ENCODE data around the gene TMEM181.
"Not testable (repeated sequence)": the region's sequence is repeated elsewhere in the genome, so short reads cannot be mapped to it uniquely, and the experiment has no call there.

TMEM181 gene

DNA sequence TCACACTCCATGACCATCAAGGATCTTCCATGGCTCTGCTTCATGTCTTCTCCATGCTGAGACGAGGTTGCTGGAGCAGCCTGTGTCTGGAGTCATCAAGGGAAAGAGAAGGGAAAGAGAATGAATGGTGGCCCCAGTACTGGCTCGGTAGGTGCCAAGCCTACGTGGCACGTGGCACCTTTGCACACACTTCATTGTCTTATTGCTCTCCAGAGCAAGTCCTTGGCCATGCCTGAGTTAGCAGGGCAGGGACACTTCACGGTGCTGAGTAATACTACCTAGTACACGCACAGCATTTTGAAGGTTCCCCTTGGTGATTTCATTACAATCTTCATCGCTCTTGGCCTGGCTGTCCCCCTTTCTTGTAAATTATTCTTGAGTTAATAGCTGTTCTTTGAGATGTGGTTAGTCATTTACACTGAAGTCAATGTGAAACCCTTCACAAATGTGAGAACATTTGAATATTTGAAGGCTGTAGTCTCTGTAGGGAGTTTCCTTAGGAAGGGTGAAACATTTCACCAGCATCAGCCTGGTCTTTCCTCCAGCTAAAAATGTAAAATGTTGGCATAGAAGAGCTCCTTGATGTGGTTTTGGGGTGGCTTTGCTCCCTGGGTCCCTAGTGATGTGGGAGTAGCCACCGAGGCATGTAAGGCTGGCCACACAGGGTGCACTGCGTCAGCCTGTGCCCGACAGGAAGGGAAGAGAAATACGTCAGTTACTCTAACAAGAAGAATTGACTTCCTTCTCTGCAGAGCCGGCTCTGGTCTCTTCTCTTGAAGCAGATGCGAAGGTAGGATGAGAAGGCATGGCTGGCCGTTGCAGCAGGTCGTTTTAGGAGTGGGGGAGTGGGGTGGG, 89.6 kb downstream of the TMEM181 start, which contains the start of gene SYTL3:
TSS of gene SYTL3 (plus strand) at position 766 of the 855 bp plus-strand sequence. CDS start 13,215 bp downstream, outside the sequence.
- peaks cover 7% of the 10 kb centered on the region for H3K27me3 Mint-ChIP-seq
- H3K27ac Mint-ChIP-seq, result peak within 1 kb of the TSS; percentile 98
- peak; percentile 81 for DNase-seq
- ATAC-seq, result peak; percentile 68
- peaks cover 4% of the 10 kb centered on the region for H3K9me3 Mint-ChIP-seq
- H3K36me3 Mint-ChIP-seq (ENCODE audit: low read depth), result peaks cover 45% of the 10 kb centered on the region
- peak within 1 kb of the TSS; percentile 86 for H3K4me3 Mint-ChIP-seq
- peaks cover 84% of the 10 kb centered on the region for H3K4me1 Mint-ChIP-seq

DNA sequence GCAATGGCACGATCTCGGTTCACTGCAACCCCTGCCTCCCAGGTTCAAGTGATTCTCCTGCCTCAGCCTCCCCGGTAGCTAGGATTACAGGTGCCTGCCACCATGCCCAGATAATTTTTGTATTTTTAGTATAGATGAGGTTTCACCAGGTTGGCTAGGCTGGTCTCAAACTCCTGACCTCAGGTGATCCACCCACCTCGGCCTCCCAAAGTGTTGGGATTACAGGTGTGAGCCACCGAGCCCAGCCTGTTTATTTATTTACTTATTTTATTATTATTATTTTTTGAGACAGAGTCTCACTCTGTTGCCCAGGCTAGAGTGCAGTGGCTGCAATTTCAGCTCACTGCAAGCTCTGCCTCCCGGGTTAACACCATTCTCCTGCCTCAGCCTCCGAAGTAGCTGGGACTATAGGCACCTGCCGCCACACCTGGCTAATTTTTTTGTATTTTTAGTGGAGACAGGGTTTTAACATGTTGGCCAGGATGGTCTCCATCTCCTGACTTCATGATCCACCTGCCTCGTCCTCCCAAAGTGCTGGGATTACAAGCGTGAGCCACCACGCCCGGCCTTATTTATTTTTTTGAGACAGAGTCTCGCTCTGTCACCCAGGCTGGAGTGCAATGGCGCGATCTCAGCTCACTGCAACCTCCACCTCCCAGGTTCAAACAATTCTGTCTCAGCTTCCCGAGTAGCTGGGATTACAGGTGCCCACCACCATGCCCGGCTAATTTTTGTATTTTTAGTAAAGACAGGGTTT, 92.3 kb downstream of the TMEM181 start:
- peak overlapping the region; percentile 98 for H3K27ac Mint-ChIP-seq
- H3K4me3 Mint-ChIP-seq, result peak overlapping the region; percentile 86
- not testable (repeated sequence) for H3K27me3 Mint-ChIP-seq, ATAC-seq, H3K9me3 Mint-ChIP-seq, DNase-seq
- H3K4me1 Mint-ChIP-seq, result peaks cover 83% of the 10 kb centered on the region
- peaks cover 70% of the 10 kb centered on the region for H3K36me3 Mint-ChIP-seq (ENCODE audit: low read depth)

DNA sequence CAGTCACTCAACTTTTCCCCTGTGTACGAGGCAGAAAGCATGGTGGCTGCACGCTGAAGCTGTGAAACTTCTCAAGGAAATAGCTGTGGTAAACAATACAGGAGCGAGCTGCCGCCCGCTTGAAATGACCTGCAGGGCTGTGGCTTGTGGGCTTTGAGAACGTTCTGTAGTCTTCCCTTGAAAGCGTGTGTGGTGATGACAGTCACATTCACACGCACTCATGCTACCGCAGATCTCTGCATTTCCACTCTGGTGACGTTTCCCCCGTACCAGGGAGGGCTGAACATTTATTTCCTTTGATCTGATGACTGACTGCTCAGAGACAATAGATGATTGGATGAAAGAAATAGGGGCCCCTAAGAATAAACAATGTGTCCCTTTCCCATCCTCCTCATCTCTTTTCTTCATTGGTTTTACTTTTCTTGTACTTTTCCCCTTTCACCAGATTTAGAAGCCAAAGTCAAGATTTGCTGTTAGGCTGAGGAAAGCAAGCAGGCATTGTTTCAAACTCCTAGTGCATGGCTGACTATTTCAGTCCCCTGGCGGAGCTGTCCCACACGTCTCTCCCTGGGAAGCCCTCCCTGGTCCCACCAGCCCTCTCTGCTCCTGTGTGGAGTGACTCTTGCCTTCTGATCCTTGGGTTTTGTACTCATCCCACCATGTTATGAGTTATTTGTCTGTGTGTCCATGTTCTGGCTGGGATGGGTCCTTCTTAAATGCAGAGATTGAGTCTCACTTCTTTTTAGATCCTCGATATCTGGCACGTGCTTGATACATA, 93.9 kb downstream of the TMEM181 start:
- H3K9me3 Mint-ChIP-seq, result no peaks in the 10 kb centered on the region
- H3K4me3 Mint-ChIP-seq, result peak overlapping the region; percentile 86
- DNase-seq (peak; percentile 82), ATAC-seq (peak; percentile 64)
- H3K27me3 Mint-ChIP-seq, result peaks cover 6% of the 10 kb centered on the region
- H3K4me1 Mint-ChIP-seq, result peaks cover 79% of the 10 kb centered on the region
- peaks cover 76% of the 10 kb centered on the region for H3K36me3 Mint-ChIP-seq (ENCODE audit: low read depth)
- H3K27ac Mint-ChIP-seq, result peak overlapping the region; percentile 95

DNA sequence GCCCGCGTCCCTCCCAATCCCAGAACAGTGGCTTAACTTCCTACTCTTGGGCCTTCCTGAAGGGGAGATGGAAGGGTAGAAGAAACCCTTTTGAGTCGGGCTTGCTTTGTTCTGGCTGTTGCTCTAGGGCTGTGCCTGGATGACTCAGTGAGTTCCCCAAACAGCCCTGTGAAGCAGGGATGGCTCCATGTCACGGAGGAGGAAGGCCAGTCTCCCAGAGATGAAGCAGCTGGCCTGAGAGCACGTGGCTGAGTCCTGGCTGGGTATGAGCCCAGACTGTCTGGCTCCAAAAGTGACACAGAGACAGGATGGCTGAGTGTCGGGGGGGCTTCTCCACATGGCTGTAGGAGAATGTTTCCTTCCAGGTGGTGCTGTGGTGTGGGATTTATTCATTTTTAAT, 94.6 kb downstream of the TMEM181 start:
- no peak for ATAC-seq
- Mint-ChIP-seq H3K4me1 (peaks cover 79% of the 10 kb centered on the region), H3K36me3 (ENCODE audit: low read depth) (peaks cover 84% of the 10 kb centered on the region), H3K27me3 (peaks cover 6% of the 10 kb centered on the region), H3K9me3 (no peaks in the 10 kb centered on the region), H3K27ac (peak overlapping the region; percentile 95), H3K4me3 (peak overlapping the region; percentile 86)
- no peak for DNase-seq

DNA sequence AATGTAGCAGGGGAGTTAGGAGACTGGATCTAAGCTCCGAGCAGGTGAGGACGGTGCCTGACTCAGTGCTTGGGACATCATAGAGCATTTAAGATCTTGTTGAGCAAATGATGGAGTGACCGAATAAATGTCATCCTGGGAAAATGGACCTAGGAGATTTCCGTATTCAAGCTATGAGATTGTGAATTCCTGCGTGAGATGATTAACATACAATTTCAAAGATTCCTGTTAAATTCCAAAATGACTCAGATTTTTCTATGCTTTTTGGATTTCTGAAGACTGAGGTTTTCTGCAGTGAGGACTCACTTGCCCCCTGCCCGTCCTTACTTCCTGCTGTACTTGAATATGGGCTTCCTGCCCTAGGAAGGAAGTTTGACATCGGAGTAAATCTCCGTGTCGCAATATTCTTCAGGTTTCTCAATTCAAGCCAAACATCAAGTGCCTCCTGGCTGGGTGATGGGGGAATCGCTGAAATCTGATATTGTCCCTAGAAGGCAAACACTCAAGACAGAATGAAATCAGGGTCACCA, 95.1 kb downstream of the TMEM181 start:
- no peak for DNase-seq
- no peaks in the 10 kb centered on the region for H3K9me3 Mint-ChIP-seq
- peaks cover 4% of the 10 kb centered on the region for H3K27me3 Mint-ChIP-seq
- ATAC-seq, result no peak
- H3K4me1 Mint-ChIP-seq, result peaks cover 78% of the 10 kb centered on the region
- H3K36me3 Mint-ChIP-seq (ENCODE audit: low read depth), result peaks cover 84% of the 10 kb centered on the region
- peak overlapping the region; percentile 95 for H3K27ac Mint-ChIP-seq
- H3K4me3 Mint-ChIP-seq, result peak overlapping the region; percentile 86

DNA sequence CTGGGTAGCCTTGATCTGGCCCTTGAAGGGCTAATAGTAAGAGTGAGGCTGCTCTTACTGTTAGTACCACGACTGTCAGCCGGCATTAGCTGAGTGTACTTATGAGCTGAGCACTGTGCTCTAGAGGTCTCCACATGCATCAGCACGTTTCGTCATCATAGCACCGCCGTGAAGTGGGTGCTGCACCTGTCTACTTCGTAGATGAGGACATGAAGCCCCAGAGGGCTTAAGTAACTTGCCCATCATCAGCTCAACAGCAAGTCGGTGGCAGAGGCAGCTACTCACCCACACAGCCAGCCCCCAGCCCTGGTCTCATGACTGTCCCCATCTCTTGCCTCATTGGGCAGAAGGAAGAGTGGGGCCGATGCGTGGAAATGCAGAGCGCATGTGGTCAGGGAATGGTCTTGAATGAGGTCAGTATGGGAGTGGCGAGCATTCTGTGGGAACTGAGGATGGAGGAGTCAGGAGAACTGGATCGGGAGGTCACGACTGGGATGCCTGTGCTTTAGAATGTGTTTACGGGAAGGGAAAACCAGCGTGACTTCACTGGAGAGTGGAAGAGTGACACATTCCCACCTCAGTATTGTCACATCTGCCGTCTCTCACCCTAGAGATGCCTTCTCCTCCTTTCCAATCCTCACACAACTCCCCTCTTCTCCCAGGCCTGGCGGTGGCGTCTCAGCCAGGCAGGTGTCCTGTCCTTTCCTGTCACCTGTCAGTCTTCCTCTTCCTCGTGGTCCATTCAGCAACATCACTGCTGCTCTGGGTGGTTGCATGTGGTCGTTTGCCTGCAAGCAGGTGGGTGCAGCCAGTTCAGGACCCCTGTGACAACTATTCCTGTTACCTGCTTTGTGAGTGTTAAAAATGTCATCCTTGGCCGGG, 95.9 kb downstream of the TMEM181 start:
- no peaks in the 10 kb centered on the region for H3K9me3 Mint-ChIP-seq
- no peak for ATAC-seq

DNA sequence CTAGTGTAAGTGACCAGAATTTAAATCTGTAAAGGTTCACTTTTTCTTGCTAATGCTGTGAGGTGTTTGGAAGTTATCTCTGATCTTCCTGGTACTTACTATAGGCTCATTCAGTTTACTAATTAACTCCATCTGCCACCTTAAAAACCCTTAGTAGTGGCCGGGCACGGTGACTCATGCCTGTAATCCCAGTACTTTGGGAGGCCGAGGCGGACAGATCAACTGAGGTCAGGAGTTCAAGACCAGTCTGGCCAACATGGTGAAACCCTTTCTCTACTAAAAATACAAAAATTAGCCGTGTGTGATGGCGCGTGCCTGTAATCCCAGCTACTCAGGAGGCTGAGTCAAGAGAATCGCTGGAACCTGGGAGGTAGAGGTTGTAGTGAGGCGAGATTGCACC, 97.1 kb downstream of the TMEM181 start:
- DNase-seq, H3K9me3 Mint-ChIP-seq, ATAC-seq, H3K27me3 Mint-ChIP-seq: not testable (repeated sequence)
- Mint-ChIP-seq H3K4me3 (peak overlapping the region; percentile 86), H3K36me3 (ENCODE audit: low read depth) (peaks cover 84% of the 10 kb centered on the region), H3K27ac (peak overlapping the region; percentile 49), H3K4me1 (peaks cover 77% of the 10 kb centered on the region)

More for the DNA sequence above, 95.9 kb downstream of the TMEM181 start:
- Mint-ChIP-seq H3K4me1 (peaks cover 80% of the 10 kb centered on the region), H3K4me3 (peak overlapping the region; percentile 86), H3K27ac (peak overlapping the region; percentile 95), H3K27me3 (peaks cover 4% of the 10 kb centered on the region), H3K36me3 (ENCODE audit: low read depth) (peaks cover 85% of the 10 kb centered on the region)
- DNase-seq, result no peak

DNA sequence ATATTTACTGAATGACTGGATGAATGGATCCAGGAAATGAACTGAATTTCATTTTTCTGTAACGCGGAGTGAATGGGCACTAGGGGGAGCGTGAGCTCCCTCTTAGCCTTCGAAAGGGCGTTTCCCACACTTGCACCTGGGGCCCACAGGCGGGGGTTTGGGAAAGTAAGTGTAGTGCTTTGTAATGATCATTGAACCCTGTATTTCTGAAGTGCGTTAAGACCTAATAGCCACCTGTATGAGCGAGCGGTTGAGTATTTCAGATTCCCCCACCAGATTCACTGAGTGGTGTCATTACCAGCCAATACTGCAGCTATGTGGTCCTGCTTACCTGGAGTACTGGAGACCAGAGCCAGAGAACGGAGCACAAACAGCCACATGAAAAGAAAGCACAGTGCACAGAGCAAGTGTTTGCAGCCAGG, 100.5 kb downstream of the TMEM181 start:
- peaks cover 53% of the 10 kb centered on the region for H3K4me1 Mint-ChIP-seq
- peaks cover 84% of the 10 kb centered on the region for H3K36me3 Mint-ChIP-seq (ENCODE audit: low read depth)
- no peak overlapping the region for H3K4me3 Mint-ChIP-seq
- no peaks in the 10 kb centered on the region for H3K27me3 Mint-ChIP-seq
- ATAC-seq (peak; percentile 38), DNase-seq (peak; percentile 28)
- no peaks in the 10 kb centered on the region for H3K9me3 Mint-ChIP-seq
- H3K27ac Mint-ChIP-seq, result no peak overlapping the region

DNA sequence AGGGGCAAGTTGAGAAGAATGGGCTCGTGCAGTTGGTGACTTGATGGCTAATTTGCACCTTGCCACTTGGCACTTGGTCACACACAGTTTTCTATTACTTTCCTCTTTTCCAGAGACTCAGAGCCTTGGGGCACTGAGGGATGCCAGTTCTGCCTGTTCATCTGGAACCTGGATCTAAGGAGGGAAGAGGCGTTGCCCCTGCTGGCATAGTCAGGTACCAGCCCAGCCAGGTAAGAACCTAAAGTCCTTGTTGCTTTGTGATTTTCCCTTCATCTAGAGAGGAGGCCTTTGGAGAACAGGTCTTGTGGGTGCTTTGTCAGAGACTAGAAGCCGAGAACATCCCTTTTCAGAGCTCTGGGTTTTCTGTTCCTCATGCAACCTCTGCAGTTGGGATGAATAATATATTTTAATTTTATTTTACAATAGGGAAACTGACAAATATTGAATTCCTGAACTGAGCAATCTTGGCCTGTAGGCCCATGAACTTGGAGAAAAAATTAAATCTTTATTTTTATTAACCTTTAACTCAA, 101.3 kb downstream of the TMEM181 start:
- ATAC-seq (no peak), DNase-seq (no peak)
- Mint-ChIP-seq H3K4me1 (peaks cover 46% of the 10 kb centered on the region), H3K27ac (no peak overlapping the region), H3K9me3 (no peaks in the 10 kb centered on the region), H3K4me3 (no peak overlapping the region), H3K36me3 (ENCODE audit: low read depth) (peaks cover 84% of the 10 kb centered on the region), H3K27me3 (no peaks in the 10 kb centered on the region)

DNA sequence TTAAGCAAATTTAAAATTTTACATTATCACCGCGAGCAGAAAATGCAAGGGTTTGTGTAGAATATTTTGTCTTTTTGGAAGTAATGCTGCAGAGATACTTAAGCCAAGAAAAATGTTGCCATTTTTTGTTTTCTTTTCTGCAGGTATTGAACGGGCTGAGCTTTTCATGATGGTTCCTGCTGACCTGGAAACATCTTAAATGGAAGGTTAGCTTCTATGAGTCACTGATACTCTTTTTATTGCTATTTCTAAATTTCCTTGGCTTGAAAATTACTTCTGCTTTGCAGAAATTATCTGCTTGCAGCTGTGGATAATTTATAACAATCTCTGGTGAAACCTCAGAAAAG, 102.7 kb downstream of the TMEM181 start:
- Mint-ChIP-seq H3K36me3 (ENCODE audit: low read depth) (peaks cover 85% of the 10 kb centered on the region), H3K4me1 (peaks cover 45% of the 10 kb centered on the region), H3K27ac (peak overlapping the region; percentile 35), H3K9me3 (no peaks in the 10 kb centered on the region), H3K27me3 (no peaks in the 10 kb centered on the region), H3K4me3 (no peak overlapping the region)
- ATAC-seq, result no peak
- no peak for DNase-seq

DNA sequence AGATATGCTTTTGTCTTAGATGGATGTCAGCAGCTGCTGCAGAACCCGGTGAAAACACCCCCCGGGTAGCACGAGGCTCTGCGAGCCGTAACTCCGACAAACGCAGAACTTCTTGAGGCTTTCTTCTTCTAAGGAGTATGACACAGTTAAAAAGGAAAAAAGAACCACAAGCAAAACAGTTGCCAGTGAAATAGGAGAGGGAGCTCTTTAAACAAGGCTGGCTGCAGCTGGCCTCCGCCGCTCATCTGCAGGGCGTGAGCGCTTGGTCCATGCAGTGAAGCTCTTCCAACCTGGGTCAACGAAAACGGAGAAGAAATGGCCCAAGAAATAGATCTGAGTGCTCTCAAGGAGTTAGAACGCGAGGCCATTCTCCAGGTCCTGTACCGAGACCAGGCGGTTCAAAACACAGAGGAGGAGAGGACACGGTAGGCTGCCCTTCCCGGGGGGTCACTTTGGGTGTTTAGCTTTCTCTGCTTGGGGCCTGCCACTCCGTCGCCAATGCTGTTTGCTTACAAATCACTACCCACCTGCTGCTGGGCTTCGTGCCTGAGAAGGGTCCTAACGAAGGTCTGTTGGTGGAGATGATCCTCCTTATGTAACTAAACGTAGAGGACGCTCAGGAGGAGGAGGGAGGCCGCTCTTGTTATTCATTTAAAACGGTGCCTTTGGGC, 103.2 kb downstream of the TMEM181 start:
- H3K36me3 Mint-ChIP-seq (ENCODE audit: low read depth), result peaks cover 89% of the 10 kb centered on the region
- H3K4me3 Mint-ChIP-seq, result no peak overlapping the region
- H3K27ac Mint-ChIP-seq, result peak overlapping the region; percentile 35
- no peaks in the 10 kb centered on the region for H3K9me3 Mint-ChIP-seq
- DNase-seq (no peak), ATAC-seq (no peak)
- no peaks in the 10 kb centered on the region for H3K27me3 Mint-ChIP-seq
- peaks cover 46% of the 10 kb centered on the region for H3K4me1 Mint-ChIP-seq

DNA sequence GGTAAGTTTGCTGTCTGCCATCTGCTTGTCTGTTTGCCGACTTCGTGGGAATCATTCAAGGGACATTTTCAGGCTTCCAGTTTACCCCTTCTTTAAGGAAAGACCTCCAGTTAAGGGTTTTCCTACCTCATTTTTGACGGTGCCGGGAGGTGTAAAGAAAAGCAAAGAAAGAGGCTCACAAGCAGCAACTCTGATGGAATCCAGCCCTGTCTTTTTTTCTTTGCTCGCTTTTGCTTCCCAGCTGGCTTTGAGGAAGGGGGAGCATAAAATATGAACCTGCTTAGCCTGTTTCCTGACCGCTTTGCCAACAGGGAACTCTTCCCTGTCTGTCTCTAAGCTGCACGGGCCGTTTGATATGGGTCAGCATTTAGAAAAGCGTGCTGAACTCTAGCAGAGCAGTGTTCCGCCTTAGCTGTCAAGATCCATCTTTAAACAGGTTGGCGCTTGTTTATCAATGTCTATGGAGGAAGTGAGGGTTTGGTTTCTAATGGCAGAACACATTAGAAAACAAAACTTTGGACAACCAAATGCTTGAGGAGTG, 103.8 kb downstream of the TMEM181 start:
- no peaks in the 10 kb centered on the region for H3K9me3 Mint-ChIP-seq
- ATAC-seq (no peak), DNase-seq (no peak)
- peaks cover 89% of the 10 kb centered on the region for H3K36me3 Mint-ChIP-seq (ENCODE audit: low read depth)
- peaks cover 44% of the 10 kb centered on the region for H3K4me1 Mint-ChIP-seq
- no peak overlapping the region for H3K27ac Mint-ChIP-seq
- no peaks in the 10 kb centered on the region for H3K27me3 Mint-ChIP-seq
- no peak overlapping the region for H3K4me3 Mint-ChIP-seq
